HG02885 (cell line): ENCODE results near the gene TAMALIN.

Source experiments
- ATAC-seq: cut with Tn5 transposase; IDR thresholded peaks from one replicate; pipeline ENCODE4 v1.9.1; 2021; ENCODE audit warnings: mild to moderate bottlenecking; ENCODE audit not compliant: unreplicated experiment, poor library complexity

TAMALIN gene

GRCh38 chr12:52032804-52033445 lies 26.2 kb downstream of the TAMALIN start:
- ATAC-seq: peak; percentile 95

DNA sequence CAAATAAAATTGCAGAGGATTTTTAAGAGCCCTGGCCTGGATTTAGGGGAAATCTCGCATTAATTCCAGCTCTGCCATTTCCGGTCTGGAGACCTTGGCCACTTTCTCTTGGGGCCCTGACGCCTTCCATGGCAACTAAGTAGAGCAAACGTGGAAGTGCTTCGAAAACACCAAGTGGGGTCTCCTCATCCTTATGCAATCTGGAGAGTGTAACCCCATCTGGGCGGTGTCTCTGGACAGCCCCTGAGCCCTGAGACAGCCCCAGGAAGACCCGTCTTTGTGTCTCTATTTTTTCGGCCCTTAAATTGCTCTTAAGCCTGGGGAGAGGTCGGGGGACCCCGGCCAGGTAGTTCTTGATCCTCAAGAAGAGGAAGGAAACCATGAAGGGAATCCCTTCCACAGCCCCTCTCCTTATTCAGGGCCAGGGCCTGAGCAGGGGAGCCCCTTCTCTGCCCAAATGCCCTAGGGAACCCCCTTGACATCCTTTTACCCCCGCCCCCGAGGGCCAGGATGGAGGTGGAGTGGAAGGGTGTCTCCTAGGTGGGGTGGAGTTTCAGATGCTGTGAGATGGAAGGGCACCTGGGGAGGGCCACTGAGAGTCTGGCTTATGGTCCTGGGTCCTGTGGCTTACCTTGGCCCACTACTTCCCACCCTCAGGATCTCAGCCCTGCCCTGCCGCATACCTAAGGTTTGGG lies 26.8 kb downstream of the TAMALIN start:
- ATAC-seq: no peak

GRCh38 chr12:52035190-52035589 lies 28.4 kb downstream of the TAMALIN start:
- no peak for ATAC-seq

- no peak for ATAC-seq
Measured at GRCh38 chr12:52035926-52036325, 29.2 kb downstream of the TAMALIN start.

- peak; percentile 43 for ATAC-seq
Measured at GRCh38 chr12:52036587-52037171, 29.9 kb downstream of the TAMALIN start.

DNA sequence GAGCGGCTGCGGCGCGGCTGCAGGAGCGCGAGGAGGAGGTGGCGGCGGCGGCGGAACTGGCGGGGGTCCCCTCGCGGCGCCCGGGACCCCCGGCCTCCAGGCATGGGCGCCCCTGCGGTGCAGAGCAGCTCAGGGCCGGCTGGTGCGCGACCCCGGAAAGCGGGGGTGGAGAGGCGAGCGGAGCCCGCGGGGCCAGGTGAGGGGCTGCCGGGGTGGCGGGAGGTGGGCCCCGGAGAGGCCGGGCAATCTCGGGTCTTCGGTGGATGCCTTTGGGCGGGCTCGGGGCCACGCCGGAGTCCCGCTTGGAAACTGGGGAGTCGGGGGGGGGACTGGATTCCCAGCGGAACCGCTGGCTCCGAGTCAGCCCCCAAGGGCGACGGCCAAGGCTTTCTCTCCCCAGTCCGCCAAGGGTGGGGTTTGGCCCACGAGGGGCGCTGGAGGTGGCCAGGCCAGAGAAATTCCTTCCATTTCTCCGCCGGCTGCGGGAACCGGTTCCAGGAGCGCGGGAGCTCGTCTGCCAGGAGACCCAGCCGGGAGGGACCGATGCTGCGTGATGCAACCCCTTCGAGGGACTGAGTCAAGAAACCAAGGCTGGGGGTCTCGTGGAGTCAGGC lies 30.6 kb downstream of the TAMALIN start:
- no peak for ATAC-seq

- no peak for ATAC-seq
Measured at GRCh38 chr12:52038447-52038846, 31.7 kb downstream of the TAMALIN start.

DNA sequence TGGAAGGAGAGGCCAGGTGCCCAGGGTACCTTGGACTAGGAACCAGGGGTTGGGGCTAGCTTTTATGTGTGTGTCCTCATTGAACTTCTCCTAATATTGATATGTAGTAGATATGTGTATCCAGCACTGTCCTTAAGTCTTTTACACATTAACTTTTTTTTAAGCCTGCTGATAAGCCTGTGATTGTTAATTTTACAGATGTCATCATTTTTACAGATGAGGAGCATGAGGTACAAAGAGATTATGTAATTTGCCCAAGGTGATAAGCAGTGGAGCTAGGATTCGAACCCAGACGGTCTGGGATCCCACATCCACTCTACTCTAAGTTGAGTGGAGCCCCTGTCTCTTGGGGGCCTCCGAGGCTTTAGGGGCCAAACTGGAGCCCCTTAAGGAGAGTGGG lies 34.3 kb downstream of the TAMALIN start:
- ATAC-seq: no peak

DNA sequence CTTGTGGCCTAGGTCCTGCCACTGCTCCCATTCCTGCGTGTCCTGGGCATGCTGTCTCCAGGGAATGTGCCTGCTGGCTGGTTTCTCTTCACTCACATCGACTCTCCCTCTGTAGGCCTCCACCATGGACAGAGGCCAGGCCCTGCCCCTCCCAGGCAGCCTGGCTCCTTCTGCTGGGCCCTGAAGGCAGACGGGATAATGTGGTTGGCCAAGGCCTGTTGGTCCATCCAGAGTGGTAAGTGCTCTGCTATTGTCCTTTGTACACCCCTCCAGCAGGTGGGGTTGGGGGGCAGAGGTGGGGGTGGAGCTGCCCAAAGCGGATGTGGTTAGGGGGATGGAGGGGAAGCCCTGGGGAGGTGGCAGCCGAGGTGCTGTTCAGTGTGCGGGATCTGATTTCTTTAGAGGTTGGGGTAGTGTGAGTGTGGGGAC lies 35.0 kb downstream of the TAMALIN start:
- no peak for ATAC-seq

- no peak for ATAC-seq
Measured at GRCh38 chr12:52042706-52043385, 36.1 kb downstream of the TAMALIN start.

GRCh38 chr12:52043386-52044212 lies 36.9 kb downstream of the TAMALIN start:
- no peak for ATAC-seq

- ATAC-seq: no peak
Measured at GRCh38 chr12:52044292-52044983, 37.7 kb downstream of the TAMALIN start.

- ATAC-seq: no peak
Measured at GRCh38 chr12:52045794-52046199, 39.1 kb downstream of the TAMALIN start.

DNA sequence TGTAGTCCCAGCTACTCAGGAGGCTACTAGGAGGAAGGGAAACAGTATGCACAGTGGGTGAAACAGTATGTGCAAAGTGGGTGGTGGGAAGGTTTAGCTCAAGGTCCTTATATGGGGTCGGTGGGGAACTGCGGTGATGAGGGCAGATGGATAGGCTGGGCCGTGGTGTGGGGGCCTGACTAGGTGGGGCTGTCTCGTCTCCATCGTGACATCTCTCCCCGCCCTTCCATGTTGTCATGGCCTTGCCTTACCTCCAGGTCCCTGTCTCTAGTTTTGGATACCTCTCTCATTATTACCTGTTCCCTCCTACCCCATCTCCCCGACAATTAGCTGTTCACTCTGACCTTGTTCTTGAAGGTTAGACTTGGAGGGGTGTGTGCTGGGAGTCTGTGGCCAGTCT lies 40.1 kb downstream of the TAMALIN start:
- ATAC-seq: no peak

DNA sequence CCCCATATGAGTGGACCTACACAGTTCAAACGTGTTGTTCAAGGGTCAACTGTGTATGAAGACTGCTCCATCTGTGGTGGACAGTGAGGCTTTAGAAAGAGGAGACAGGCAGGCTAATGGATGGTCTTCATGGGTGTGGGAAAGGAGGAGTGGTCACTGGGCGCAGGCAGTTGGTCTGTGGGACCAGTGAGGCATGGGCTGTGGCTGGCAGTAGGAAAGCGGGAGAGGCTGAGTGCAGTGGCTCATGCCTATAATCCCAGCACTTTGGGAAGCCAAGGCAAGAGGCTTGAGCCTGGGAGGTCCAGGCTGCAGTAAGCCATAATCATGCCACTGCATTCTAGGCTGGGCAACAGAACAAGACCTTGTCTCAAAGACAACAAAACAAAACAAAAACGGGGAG lies 42.5 kb downstream of the TAMALIN start:
- no peak for ATAC-seq

- ATAC-seq: no peak
Measured at GRCh38 chr12:52049688-52050087, 42.9 kb downstream of the TAMALIN start.

- no peak for ATAC-seq
Measured at GRCh38 chr12:52050116-52050757, 43.5 kb downstream of the TAMALIN start.

DNA sequence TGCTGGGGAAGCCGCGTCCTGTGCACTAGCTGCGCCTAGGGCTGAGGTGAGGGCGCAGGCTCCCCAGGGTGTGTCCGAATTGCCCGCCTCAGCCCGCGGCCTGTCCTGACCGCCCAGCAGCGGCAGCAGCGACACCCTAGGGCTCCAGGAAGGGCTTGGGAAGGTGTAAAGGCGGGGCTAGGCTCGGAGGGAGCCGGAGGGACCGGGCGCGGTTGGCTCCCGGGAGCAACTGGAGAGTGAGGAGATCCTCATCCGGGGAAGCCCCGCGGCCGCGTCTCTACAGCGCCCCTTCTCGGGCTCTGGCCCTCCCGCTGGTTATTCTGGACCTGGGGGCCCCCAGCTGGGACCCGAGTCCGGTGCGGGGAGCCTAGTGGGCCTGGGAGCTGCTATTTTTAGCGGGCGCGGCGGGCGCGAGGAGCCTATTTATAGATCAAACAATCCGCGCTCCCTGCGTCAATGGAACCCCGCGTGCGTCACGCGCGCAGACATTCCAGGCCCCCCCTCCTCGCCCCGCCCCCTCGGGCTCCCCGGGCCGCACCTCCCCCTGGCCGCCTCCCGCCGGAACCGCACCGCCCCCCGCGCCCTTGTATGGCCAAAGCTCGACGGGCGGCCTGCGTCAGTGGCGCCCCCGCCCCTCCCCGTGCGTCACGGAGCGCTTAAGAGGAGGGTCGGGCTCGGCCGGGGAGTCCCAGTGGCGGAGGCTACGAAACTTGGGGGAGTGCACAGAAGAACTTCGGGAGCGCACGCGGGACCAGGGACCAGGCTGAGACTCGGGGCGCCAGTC lies 44.2 kb downstream of the TAMALIN start, which contains the start of gene NR4A1:
TSS of gene NR4A1 (plus strand) at position 685 of the 784 bp plus-strand sequence. CDS start 2,887 bp downstream, outside the sequence.
- ATAC-seq: peak; percentile 90
